ENCODE measurements around the gene SMS.
A peak's percentile ranks its signal among the peaks of the same experiment; 100 is the strongest.

The SMS gene

DNA sequence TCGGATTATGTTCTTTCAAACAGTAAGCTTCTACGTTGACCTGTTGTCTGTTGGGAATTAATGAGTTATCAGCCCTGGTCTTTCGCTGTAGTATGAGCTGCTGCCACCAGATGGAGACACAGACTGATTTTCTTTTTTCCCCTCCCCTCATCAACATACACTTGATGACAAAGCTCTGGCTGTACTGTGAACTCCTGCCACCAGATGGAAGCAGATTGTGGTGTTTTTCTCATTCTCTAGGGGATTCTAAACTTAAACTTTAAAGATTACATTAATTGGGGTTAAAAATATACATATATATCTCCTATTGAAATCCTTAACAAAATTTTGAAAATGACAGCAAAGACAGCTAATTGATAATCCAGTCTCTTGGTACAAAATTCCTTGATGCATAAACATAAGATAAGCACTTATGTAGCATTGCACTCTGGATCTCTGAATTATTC is 44.8 kb downstream of the SMS start:
- peak; percentile 68 for DNase-seq

DNA sequence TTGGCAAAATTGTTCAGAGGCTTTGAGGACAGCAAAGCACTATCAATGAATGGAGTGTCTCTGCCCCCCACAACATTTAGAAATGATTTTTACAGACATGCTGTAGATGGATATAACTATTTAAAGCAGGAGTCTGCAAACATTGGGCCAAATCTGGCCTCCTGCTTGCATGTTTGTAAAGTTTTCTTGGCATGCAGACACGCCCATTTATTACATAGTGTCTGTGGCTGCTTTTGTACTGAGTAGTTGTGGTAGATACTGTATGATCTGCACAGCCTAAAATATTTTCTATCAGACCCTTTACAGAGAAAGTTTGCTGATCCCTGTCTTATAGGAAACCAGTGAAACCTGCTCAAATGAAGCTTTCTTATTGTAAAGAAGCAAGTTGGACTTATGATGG is 46.1 kb downstream of the SMS start:
- DNase-seq = no peak

DNA sequence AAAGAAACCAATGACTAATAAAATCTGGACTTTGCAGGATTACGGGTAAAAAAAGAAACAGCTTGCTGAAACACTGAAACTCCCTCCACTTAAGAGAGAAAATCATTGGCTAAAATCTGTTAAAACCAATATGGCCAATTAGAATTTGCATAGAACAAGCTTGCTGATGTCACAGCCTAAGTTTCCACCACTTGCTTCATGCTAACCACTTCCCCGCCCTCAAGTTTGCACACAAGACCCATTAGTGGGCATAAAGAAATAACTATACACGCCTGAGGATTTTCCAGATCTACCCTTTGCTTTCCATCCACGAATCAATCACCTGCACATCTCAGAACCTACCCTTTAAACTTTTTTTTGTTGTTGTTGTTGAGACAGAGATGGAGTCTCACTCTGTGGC is 48.9 kb downstream of the SMS start:
- DNase-seq = no peak

DNA sequence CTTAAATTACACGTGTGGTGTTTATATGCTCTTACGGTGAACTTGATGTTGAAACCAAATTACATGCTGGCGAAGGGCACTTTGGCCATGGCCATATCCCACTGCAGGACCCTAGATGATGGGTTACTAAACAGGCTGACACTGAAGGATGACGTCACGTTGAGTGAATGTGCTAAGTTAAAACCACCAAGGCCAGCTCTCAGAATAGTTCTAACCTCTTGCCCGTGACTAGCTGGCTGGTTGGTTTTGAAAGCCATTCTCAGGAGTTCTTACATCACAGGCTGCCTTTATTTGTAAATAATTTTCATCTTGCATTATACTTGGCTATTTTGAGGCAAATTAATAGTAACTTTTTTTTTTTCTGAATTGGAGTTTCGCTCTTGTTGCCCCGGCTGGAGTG is 50.3 kb downstream of the SMS start:
- DNase-seq = no peak

DNA sequence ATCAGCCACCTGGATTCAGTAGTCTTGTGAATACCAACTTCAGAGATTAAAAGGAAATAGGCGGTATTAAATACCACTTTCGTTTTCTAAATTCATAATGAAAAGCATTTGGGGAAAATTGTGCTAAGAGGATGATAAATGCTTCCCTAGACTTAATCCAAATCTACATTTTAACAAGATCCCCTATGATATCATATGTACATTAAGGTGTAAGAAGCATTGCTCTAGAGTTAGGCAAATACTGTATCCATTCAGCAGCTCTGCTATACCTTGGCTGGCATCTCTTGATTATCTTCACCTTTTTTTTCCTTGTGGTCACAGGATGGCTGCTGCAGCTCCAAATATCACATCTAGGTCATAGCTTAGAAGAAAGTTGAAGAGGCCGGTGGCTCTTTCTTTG is 51.0 kb downstream of the SMS start:
- DNase-seq = no peak

DNA sequence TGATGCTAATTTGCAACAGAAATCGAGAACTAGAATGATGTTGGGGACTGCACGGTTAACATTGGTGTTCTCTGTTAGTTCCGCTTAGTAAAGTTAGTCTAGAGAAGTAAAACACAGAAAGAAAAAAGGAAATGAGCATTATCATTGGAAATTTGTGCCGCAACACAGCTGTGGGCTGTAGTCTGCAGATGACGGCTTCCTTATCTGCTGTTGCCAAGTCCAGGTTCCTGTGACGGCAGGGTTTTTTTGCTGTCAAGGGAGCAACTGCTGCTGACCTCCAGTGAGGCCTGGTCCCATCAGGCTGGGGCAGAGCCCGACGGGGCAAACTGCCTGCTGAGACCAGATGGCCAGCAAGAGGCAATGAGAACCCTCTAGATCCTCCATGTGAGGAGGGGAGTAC is 52.8 kb downstream of the SMS start:
- no peak for DNase-seq

DNA sequence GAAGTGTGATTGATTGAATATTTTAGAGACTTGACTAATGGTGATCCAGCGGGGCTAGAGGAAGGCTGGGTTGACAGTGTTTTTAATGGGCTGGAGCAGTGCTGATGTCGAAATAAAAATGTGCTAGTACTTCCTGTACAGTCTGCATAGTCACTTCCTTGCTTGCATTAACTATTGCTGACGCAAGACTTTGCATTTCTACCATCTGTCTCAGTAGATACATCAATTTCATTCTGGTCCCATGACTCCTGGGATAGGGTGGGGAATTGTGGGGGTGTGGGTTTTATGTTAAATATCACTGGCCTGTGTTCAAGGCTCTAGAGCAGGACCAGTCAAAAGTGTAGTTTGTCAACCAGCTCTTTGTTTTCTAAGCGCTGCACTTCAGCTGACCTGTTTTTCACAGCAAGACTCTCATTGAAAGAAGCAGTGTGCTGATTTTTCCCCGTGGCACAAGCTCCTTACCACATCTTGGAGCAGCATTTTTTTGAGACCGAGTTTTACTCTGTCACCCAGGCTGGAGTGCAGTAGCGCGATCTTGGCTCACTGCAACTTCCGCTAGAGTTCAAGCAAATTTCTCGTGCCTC is 56.5 kb downstream of the SMS start:
- no peak for DNase-seq

DNA sequence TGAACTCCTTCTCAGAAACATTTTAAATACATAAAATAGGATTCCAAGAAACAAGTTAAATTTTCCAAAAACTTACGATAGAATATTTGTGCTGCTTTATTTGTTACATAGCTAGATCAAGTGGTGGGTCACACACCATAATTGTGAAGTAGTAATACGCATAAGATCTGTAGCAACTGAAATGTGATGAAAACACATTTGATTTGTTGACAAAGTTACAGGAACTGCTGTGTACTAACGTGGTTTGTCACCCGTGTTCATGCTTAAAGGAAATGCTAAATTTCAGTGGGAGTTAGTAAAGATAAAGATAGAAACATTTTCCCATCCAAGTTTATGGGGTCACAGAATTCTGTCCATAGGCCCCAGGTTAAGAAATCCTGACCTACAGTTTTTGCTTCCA is 57.5 kb downstream of the SMS start:
- DNase-seq = no peak

DNA sequence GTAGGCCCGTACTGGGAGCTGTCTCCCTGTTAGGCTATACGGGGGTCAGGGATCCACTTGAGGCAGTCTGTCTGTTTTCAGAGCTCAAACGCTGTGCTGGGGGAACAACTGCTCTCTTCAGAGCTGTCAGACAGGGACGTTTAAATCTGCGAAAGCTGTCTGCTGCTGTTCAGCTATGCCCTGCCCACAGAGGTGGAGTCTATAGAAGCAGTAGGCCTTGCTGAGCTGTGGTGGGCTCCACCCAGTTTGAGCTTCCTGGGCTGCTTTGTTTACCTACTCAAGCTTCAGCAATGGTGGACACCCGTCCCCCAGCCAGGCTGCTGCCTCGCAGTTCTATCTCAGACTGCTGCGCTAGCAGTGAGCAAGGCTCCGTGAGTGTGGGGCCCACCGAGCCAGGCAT is 64.4 kb downstream of the SMS start:
- DNase-seq = no peak

DNA sequence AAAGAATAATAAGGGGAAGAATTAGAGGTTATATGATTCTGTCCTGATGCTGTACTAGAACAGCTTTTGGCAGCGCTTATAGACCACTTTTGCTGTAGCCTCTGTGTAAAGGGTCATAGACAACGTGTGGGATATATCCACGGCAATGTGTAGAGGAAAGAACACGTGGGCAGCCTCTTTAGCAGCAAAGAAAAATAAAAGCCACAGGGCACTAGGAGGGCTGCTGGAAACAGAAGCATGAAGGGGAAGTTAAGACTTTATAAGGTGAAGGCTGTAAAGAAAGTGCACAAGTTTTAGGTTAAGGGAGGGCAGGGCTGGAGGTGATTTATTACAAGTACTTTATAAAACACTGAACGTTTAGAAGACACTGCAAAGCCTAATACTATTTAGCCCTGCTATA is 71.5 kb downstream of the SMS start:
- no peak for DNase-seq

DNA sequence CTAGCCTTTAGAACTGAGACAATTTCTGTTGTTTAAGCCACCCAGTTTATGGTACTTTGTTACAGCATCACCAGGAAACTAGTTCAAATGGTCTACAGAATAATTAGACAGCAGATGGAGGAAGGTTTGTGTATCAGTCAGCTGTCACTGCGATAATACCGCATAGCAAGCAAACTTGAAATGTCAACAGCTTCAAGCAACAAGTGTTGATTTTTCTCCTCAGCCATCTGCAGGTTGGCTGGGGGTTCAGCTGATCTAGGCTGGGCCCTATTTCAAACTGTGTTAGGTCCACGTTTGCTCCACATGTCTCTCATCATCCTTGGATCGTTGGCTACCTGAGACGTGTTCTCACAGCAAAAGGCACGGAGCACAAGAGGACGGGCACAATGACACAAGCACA is 72.4 kb downstream of the SMS start:
- DNase-seq = no peak

DNA sequence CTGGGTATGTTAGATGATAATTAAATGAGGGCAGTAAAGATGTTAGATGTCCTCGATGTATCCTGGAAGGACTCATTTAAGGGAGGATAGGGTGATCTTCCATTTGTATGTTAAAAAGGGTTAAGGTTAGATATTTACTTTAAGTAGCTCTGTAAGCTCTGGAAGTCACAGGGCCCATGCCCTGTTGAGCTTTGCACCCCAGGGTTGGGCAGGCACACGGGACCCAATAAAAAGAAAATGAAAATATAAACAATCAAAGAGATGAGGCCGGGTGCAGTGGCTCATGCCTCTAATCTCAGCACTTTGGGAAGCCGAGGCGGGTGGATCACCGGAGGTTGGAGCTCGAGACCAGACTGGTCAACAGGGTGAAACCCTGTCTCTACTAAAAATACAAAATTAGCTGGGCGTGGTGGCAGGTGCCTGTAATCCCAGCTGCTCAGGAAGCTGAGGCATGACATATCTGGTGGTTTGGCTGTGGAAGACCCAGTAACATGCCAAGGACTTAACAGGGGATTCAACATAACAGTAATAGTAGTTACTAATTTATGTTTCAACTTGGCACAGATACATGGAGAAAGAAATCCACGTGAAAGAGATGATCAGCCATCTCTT is 74.7 kb downstream of the SMS start:
- DNase-seq = no peak

DNA sequence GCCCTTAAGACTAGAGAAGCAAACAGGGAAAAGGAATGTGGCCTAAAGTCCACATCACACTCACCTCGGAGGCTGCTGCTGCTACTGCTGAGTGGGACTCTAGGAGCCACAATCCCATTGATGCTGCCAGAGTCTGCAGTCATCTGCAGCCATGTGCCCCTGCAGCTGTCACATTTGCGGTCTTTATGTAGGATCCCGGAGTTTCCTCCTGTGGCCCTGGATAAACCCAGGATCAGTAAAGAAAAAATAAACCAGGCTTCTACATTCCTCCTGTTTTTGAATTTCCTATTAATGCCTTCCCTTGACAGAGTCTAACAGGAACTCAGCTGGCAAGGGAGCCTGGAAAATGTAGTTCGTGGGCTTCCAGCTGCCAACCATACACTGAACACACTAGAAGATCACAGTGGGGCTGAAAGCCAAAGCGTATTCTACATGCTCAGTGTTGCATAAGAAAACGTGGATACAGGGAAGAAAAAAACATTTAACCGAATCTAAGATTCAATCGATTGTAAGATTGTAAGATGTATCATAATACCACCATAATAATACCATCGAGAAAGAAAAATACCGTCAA is 81.3 kb downstream of the SMS start:
- no peak for DNase-seq

DNA sequence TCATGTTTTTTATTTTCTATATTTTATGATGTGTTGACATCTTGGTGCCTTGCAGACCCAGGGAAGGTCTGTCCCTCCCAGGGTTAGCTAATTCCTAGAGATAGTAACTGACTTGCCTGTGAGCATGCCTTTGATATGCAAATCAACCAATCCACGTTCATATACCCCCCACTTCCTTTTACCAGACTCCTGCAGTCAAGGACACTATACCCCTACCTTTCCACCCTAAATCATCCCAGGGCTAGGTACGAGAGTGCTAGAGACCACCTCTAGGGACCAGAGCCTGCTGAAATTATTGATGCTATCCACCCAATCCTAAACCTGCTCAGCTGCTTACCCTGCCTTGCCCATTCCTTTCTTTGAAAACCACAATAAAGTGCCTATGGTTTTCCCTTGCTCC is 84.1 kb downstream of the SMS start:
- DNase-seq = no peak

DNA sequence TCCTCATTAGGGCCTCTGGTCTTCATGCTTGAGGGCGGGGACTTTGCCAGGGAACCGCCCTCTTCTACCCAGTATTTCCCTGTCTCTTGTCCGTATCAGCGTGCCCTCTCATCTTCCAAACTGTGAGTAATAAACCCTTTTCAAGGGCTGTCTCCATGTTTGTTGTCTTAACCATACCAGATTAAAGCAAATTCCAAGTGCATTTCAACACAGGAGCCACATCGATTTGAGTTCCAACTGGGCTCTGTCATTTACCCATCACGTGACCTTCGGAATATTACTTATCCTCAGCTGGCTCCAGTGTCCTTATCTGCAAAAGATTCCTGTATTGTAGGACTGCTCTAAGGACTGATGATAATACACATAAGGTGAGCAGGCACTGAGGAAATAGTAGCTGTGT is 85.2 kb downstream of the SMS start:
- no peak for DNase-seq

DNA sequence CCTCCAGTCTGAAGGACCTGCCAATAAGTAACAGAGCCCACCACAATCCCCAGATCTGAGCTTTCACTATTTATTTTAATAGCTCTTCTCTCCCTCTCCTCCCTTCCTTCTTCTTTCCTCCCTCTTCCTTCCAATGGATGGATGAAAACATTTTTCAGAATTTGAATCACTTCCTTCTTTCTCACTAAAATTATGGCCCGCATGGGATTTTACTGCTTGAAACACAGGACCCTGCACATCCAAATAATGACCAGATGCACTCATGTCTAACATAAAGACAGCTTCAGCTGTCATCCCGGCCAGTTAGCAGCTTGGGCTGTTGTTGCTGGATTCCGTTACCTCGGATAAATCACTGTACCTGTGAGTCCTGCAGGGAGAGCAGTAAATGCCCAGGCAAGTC is 86.2 kb downstream of the SMS start:
- DNase-seq = no peak

DNA sequence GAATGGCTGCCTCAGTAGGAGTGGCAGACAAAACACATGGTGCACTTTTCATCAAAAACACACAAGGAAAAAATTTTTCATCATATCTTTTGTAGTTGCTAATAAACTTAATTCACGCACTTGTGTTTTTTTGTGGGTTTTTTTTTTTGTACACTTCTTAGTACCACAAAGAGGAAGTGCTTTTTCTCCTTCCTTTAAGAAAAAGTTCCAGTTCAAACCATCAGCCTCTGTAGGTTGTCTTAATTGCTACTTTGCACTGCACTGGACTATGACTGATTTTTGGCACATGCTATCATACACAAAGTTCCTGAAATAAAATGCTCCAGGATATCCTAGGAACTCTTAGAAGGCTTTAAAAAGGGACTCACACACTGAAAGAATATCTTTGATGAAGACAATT is 91.6 kb downstream of the SMS start, which contains the start of gene PHEX:
Gene PHEX (plus strand): TSS at position 242 of the 400 bp plus-strand sequence. CDS start 681 bp downstream, outside the sequence.
- DNase-seq = no peak

DNA sequence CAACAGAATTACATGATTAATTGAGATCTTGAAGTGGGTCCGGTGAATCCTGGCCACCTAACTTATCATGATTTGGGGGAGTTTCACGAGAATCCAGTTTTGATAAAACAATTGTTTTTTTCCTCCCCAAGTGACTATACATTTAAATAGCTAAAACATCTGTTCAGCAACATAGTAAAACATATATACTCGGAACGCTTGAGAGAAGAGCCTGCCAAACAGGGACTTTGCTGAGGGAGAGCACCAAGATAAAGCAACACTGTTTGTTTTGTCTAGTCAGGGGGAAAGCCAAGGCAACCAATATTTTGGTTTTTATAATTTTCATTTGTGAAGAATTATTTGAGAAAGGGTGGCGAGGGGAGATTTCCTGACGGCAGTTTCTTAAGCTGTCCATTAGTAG is 92.0 kb downstream of the SMS start:
- DNase-seq = no peak

DNA sequence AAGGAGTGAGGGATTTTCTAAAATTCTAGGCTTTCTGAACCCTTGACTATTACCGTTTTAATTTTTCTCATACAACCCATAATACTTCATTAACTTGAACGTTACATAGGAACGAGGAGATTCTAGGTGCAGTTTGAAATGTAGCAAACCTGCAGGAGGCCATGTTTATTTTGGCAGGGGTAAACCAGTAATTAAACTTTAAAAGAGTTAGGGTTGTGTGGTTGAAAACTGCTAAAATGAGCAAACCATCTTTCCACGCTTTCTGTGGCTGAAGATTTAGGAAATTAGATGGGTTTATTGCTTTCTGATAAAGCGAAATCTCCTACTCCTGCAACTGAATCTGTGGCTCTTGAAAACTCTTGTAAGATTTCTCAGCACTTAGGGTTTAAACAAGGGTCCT is 93.3 kb downstream of the SMS start:
- no peak for DNase-seq

DNA sequence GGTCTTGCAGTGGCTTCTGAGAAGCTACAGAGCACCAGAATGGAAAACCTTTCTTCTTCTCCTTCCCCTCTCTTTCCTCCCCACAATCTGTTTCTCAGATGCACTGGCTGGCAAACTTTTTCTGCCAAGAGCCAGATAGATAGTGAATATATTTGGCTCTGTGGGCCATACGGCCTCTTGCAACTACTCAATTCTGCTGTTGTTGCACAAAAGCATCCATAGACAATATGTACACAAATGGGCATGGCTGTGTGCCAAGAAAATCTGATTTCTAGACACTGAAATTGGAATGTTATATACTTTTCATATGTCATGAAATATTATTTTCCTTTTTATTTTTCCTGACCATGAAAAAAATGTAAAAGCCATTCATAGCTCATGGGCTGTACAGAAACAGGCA is 94.7 kb downstream of the SMS start:
- DNase-seq = no peak

DNA sequence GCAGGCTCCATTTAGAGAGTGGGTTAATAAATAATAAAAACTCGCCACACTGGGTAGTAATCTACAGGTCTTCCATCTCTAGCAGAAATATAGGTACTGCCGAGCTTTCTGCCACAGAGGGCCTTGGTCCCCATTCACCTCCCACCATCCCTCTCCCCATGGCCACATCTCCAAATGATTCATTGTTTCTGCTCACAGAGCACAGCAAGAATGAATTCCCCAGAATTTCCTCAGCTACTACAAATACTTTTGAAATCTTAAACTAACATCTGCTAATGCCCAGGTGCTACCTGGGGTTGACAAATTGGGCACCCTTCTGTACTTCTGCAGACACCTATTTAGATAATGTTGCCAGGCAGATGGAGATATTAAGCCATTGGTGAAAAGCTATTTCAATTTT is 96.7 kb downstream of the SMS start:
- no peak for DNase-seq

DNA sequence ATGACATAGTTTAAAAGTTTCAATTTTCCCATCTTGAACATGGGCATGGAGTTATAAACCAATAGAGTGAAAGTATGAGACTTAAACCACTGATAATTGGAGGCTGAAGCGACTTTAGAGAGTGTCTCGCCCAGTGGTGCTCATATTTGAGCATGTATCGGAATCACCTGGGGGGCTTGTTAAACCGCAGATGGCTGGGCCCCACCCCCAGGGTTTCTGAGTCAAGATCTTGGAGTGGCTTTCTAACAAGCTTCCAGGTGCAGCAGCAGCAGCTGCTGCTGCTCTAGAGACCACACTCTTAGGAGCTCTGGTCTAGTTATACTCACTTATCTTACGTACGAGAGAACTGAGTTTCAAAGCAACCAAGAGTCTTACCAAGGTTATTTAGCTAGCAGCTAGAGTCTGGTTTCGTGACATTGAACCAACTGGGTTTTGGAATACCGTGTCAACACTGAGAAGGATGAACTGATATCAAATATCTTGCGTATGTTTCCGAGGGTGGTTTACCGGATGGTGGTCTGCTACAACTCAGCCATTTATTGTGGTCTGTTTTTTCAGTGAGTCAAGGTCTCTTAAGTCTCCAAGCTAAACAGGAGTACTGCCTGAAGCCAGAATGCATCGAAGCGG is 97.5 kb downstream of the SMS start:
- DNase-seq = no peak

DNA sequence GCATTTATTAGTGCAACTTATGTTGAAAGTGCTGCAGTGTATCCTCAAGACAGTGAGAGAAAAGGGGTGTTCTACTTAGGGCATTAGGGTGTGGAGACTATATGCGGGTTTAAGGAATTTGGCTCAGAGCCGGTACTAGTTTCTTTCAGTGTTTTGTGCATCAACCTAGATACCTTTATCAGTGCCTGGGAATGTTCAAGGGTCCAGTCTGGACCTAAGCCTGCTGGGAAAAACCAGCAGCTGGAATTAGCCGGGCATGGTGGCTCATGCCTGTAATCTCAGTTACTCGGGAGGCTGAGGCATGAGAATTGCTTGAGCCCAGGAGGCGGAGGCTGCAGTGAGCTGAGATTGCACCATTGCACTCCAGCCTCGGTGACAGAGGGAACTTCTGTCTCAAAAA is 99.0 kb downstream of the SMS start:
- no peak for DNase-seq

DNA sequence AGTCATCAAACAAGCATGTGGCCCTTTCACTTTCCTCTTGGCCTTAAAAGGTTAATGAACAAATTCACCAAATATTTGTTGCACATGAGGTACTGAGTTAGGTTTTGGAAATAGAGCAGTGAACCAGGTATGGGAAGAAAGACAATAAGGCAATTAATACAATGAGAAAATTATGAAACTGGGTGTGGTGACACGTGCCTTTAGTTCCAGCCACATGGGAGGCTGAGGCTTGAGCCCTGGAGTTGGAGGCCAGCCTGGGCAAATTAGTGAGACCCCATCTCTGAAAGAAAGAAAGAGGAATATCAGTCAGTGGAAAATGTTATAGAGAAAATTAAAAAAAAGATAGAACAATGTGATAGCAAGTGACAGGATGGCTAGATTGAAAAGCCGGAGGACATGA is 99.7 kb downstream of the SMS start:
- no peak for DNase-seq
